HG02870 (cell line): ENCODE results near the gene DERL2.

ENCODE experiments used
- ATAC-seq: cut with Tn5 transposase; IDR thresholded peaks from one replicate; pipeline ENCODE4 v1.9.1; 2021; ENCODE audit warnings: mild to moderate bottlenecking, moderate library complexity; ENCODE audit not compliant: unreplicated experiment

DERL2 gene

GRCh38 chr17:5502552-5502951 is 16.6 kb upstream of the DERL2 start:
- ATAC-seq, result no peak

GRCh38 chr17:5501685-5502084 is 15.7 kb upstream of the DERL2 start:
- ATAC-seq, result no peak

GRCh38 chr17:5500589-5501391 is 14.8 kb upstream of the DERL2 start:
- ATAC-seq, result no peak

GRCh38 chr17:5500247-5500588 is 14.2 kb upstream of the DERL2 start:
- ATAC-seq, result no peak

- no peak for ATAC-seq
These were observed 13.7 kb upstream of the DERL2 start for GRCh38 chr17:5499476-5500231.

- no peak for ATAC-seq
These were observed 7.0 kb upstream of the DERL2 start for GRCh38 chr17:5492970-5493369.

GRCh38 chr17:5488752-5489151 is 2.8 kb upstream of the DERL2 start:
- ATAC-seq, result no peak

GRCh38 chr17:5486206-5487124 is 487 bp upstream of the DERL2 start, which contains the start of gene MIS12:
TSS of gene MIS12 (plus strand) at chr17:5486566. CDS start at chr17:5488863, 2,297 bp downstream.
- peak; percentile 89 for ATAC-seq

GRCh38 chr17:5481451-5481850 is 4.5 kb downstream of the DERL2 start:
- ATAC-seq, result no peak

GRCh38 chr17:5480962-5481361 is 5.0 kb downstream of the DERL2 start:
- ATAC-seq, result no peak

- ATAC-seq, result no peak
These were observed 7.0 kb downstream of the DERL2 start for GRCh38 chr17:5478992-5479391.

- ATAC-seq, result no peak
These were observed 12.1 kb downstream of the DERL2 start for GRCh38 chr17:5473906-5474305.

- ATAC-seq, result no peak
These were observed 13.5 kb downstream of the DERL2 start for GRCh38 chr17:5472511-5472910.

GRCh38 chr17:5468075-5468473 is 17.9 kb downstream of the DERL2 start:
- ATAC-seq, result peak; percentile 12

GRCh38 chr17:5467416-5467815 is 18.6 kb downstream of the DERL2 start:
- no peak for ATAC-seq

- ATAC-seq, result no peak
These were observed 19.7 kb downstream of the DERL2 start for GRCh38 chr17:5466295-5466694.

- ATAC-seq, result no peak
These were observed 21.1 kb downstream of the DERL2 start for GRCh38 chr17:5464717-5465507.

GRCh38 chr17:5446786-5447185 is 39.2 kb downstream of the DERL2 start:
- ATAC-seq, result no peak

- no peak for ATAC-seq
These were observed 41.8 kb downstream of the DERL2 start for GRCh38 chr17:5444209-5444608.

GRCh38 chr17:5443728-5444127 is 42.2 kb downstream of the DERL2 start:
- ATAC-seq, result no peak

- ATAC-seq, result no peak
These were observed 46.6 kb downstream of the DERL2 start for GRCh38 chr17:5439446-5439764.
